Bronchial epithelial cell (primary cell): Measurements from ENCODE around the gene GRAMD1A. TPM values are rescaled to one million over a fixed set of nuclear protein-coding genes. Genes with fewer than 3 reads are reported as not detected.

Experiments
- DNase-seq: peaks from one replicate; pipeline ENCODE4 v3.0.0-alpha.2; 2010; ENCODE audit warnings: low read depth
- FAIRE-seq: peaks from 2 replicates; lab custom pipeline; 2011; peaks lifted over from hg19 to GRCh38; lab: Jason Lieb, UNC
- H3K27me3 ChIP-seq: 2 replicates; pipeline ENCODE4 v1.5.1; 2011; ENCODE audit warnings: low read length; ENCODE audit not compliant: control insufficient read depth, insufficient read depth
- H3K36me3 ChIP-seq: 2 replicates; pipeline ENCODE4 v1.5.1; 2011; ENCODE audit warnings: low read length; ENCODE audit not compliant: control insufficient read depth, insufficient read depth
- H3K4me3 ChIP-seq: 2 replicates; pipeline ENCODE4 v1.5.1; 2011; ENCODE audit warnings: mild to moderate bottlenecking, low read depth, low read length, control low read depth
- total RNA-seq: library from RNA; depleted of rRNA; stranded (reverse); fragments of >200 nt; gene quantifications from 2 replicates; pipeline ENCODE4 v1.2.1, GENCODE V29; 2014
- TF ChIP-seq, protein P1 (sequence below): IDR thresholded peaks from 2 replicates; pipeline ENCODE4 v1.5.1; 2011; ENCODE audit warnings: mild to moderate bottlenecking, moderate library complexity, low read length, control low read depth, inconsistent platforms; ENCODE audit not compliant: insufficient read depth, severe bottlenecking

The GRAMD1A gene
- total RNA-seq, 1 donor from 2014 or later = 7.9 TPM

DNA sequence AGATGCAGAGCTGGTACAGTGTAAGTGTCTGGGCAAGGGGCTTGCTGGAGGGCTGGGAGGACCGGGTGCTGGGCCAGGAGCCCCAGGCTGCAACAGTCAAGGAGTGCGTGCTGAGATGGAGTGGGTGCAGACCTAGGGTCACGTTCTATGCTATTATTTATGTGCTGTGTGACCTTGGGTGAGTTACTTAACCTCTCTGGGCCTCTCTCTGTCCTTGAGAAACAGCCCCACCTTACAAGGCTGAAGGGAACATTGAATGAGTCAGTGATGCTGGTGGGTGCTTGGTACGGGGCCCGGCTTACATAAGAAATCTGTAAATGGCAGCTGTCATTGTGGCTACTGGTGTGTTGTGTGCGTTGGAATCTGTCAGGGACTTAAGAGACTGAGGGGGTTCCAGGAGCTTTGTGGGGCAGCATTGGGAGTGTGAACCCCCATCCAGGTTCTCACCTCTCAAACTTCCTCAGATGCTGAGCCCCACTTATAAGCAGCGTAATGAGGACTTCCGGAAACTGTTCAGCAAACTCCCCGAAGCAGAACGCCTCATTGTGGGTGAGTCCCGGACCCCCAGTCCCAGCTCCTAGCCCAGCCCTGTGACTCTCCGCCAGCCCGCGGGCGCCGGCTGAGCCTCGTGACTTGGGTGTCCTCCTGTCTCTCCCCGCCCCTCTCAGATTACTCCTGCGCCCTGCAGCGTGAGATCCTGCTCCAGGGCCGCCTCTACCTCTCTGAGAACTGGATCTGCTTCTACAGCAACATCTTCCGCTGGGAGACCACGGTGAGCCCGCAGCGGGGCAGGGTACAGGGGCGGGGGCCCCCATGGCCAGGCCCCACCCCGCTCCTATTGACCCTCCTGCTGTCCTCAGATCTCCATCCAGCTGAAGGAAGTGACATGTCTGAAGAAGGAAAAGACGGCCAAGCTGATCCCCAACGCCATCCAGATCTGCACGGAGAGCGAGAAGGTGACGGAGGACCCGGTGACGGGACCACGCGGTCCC is 9.6 kb downstream of the GRAMD1A start:
- Histone ChIP-seq H3K36me3 (peaks cover 19% of the 10 kb centered on the region), H3K4me3 (no peak overlapping the region), H3K27me3 (no peaks in the 10 kb centered on the region)
- TF ChIP-seq, protein P1, sequence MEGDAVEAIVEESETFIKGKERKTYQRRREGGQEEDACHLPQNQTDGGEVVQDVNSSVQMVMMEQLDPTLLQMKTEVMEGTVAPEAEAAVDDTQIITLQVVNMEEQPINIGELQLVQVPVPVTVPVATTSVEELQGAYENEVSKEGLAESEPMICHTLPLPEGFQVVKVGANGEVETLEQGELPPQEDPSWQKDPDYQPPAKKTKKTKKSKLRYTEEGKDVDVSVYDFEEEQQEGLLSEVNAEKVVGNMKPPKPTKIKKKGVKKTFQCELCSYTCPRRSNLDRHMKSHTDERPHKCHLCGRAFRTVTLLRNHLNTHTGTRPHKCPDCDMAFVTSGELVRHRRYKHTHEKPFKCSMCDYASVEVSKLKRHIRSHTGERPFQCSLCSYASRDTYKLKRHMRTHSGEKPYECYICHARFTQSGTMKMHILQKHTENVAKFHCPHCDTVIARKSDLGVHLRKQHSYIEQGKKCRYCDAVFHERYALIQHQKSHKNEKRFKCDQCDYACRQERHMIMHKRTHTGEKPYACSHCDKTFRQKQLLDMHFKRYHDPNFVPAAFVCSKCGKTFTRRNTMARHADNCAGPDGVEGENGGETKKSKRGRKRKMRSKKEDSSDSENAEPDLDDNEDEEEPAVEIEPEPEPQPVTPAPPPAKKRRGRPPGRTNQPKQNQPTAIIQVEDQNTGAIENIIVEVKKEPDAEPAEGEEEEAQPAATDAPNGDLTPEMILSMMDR = no peak
- FAIRE-seq = no peak
- no peak for DNase-seq

DNA sequence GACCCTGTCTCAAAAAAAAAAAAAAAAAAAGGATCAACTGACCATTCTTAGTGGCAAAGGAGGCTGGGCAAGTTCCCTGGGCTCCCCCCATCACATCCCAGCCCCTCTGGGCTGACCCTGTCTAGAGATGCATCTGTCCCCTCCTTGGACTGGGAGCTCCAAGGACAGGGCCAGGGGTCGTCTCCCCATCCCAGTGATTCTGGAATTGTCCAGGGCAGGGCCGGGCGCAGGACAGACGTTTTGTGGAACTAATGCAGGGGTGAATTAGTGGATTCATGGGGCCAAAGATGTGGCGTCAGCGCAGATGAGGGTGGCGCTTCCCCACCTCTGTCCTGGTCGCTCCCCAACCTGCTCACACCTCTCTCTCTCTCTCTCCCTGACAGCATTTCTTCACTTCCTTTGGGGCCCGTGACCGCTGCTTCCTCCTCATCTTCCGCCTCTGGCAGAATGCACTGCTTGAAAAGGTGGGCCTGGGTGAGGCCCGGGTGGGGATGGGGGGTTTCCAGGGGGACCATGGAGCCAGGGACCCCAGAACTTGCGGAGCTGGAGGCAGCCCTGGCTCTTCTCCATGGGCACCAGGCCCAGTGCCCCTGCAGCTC is 11.1 kb downstream of the GRAMD1A start:
- Histone ChIP-seq H3K36me3 (peaks cover 27% of the 10 kb centered on the region), H3K4me3 (no peak overlapping the region), H3K27me3 (no peaks in the 10 kb centered on the region)
- FAIRE-seq (no peak), DNase-seq (no peak)
- TF ChIP-seq, protein P1 = no peak

DNA sequence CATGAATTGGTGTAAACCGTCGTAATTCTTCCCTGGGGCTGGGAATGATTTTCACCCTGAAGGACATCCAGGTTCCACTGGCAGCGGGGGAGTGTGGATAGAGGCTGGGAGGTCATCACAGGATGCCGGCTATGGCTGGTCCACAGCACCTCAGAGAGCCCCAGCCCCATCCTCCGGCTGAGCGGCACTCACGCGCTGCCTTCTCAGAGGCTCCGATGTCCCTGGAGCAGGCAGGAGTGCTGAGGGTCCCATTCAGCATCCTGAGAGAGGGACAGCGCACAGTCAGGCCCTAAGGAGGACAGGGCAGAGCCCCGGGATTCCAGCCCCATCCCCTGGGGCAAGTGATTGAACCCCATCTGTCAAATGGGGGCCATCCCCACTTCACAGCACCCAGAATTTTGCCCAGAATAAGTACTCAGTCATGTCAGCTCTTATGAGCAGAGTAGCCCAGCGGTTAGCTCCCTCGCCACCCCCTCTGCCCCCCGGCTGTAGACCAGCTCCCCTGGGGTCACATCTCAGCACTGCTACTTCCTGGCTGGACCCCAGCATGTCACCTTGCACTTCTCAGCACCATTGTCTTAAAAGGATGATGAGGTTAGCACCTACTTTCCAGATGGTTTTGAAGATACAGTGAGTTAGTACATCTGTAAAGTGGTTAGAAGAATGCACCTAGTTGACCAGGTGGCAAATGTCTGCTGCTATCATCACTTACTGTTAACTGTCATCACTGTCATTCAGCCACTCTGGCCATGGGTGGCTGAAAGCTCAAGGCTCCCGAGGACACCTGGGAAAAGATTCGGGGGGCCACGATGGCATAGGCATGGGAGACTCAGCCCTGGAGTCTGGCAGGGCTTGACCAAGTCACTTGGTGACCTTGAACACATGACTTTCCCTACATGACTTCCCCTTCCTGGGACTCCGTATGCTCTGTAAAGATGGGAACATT is 11.9 kb downstream of the GRAMD1A start:
- no peak for DNase-seq
- FAIRE-seq = peak; percentile 79
- no peak overlapping the region for H3K4me3 ChIP-seq
- TF ChIP-seq, protein P1 = no peak
- H3K36me3 ChIP-seq = peaks cover 28% of the 10 kb centered on the region
- H3K27me3 ChIP-seq = no peaks in the 10 kb centered on the region

DNA sequence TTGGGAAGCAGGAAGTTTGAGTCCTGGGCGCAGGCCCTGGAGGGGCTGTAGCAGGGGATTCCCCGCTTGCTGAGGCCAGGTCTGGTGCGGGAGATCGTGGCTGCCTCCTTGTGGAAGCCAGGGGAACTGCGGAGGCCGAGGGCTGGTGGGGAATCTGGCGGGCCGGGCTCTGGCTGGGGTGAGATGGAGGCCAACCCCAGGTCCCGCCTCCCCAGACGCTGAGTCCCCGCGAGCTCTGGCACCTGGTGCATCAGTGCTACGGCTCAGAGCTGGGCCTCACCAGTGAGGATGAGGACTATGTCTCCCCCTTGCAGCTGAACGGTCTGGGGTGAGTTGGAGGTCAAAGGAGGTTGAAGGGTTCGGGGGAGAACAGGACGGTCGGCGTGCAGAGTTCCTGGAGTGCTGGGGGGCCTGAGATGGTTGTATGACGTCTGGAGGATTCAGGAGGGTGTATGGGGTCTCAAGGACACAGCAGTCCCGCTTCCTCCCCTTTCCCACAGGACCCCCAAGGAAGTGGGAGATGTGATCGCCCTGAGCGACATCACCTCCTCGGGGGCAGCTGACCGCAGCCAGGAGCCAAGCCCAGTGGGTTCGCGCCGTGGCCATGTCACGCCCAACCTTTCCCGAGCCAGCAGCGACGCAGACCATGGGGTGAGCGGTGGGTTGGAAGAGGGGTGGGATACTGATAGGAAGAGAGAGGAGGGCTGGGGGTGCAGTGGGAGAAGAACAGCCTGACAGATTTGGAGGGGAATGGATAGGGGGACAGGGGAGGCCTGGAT is 13.1 kb downstream of the GRAMD1A start:
- FAIRE-seq = no peak
- Histone ChIP-seq H3K36me3 (peaks cover 31% of the 10 kb centered on the region), H3K27me3 (no peaks in the 10 kb centered on the region), H3K4me3 (no peak overlapping the region)
- DNase-seq = peak; percentile 28
- TF ChIP-seq, protein P1 = peak; percentile 94
